Kidney glomerular epithelial cell (primary cell): Measurements from ENCODE around the gene KAT7.

Source experiments
- DNase-seq: peaks from one replicate; lab custom pipeline; 2025; lab: John Stamatoyannopoulos, UW

KAT7 gene

DNA sequence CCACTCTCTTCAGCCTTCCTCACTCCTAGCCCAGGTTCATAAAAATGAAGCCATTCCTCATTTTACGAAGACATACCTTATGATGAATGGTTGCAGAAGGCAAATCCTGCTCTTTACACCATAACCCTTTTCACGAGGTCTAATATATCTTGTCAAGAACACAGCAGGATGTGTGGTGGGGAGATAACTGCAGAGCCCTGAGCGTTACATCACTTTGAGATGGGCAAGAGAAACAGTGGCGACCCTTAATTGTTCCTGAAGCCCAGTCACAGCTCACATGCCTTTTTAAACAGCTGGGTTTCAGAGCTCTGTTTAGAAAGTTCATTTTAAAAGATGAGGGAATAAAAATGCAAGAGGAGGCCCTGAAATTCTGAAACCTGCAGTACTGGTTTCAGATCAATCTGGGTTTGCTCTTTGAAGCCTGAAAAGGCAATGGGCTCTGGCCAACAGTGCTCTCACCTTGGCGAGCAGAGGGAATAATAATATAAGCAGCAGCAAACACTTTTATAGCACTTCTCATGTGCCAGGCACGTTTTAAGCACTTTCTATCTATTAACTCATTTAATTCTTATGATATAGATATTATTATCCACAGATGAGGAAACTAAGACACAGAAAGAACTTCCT lies 27.4 kb upstream of the KAT7 start:
- DNase-seq, result no peak

DNA sequence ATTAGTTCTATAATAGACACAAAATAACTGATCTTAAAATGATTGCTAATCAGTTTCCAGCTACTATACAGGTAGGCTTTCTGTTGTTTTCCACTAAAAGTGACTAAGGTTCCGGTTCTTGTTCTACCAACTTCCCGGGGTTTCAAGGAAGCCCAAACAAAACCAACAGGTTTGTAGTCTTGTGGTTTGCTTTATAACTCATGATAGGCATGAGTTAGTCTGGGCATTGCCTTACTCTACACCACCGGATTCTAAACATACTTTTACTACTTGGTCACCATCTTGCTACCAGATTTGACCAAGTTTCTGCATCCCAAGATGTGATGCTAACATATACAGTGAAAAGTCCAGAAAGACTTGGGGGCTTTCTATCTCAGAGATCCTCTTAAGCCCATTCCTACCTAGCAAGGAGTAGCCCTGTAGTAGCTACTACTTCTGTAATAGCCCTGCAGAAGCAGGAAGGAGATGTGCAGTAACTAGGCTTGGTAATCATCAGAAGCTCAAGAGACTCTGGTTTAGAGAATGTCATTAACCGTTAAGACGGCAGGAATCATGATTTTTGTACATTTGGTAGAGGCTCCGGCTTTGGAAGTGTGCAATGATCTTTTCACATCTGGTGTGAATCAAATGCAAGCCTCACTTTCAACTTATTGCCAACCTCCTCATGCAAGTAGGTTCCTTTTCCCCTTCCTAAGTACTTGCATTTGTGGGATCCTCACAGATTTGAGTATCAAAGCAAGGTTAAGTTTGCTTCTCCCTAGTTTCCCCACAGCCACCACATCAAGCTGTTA lies 26.1 kb upstream of the KAT7 start:
- DNase-seq, result no peak

DNA sequence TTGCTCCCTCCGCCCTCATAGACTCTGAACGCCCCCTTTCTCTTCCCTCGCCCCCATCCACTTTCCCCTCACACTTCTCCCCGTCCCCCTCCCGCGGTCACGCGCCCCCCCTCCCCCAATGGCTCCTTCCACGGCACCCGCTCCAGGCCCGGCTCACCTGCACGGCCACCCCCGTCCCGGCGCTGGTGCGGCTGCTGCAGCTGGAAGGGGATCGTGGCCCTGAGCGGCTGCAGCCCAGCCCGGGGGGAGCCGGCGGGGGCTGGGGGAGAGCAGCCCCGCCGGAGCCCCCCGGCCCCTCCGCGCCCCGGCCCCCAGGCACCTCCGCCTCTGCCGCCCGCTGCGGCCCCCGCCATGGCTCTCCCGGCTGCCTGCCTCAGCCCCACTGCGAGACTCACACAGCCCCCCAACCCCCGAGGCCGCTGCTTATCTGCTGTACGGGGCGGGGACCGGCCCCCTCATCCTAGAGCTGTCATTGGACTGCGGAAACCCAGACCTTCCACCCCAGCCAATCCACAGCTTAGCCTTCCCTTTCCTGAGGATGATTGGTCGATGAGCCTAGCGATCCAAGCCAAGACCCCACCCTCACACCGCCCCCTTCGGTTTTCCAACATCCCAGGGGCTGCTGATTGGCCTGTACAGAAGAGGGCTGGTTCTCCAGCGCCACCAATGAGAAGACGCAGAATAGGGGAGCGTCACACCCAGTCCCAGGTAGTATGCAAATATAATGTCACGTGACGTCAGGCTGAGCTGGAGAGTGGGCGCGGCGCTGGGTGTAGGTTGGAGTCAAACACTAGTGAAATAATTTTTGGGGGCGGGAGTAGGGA lies 24.5 kb upstream of the KAT7 start, which contains the start of gene FAM117A:
Gene FAM117A, minus strand, starts transcription at position 397 of the 824 bp plus-strand sequence. Its CDS starts 44 bp downstream, at position 353.
- peak; percentile 98 for DNase-seq

DNA sequence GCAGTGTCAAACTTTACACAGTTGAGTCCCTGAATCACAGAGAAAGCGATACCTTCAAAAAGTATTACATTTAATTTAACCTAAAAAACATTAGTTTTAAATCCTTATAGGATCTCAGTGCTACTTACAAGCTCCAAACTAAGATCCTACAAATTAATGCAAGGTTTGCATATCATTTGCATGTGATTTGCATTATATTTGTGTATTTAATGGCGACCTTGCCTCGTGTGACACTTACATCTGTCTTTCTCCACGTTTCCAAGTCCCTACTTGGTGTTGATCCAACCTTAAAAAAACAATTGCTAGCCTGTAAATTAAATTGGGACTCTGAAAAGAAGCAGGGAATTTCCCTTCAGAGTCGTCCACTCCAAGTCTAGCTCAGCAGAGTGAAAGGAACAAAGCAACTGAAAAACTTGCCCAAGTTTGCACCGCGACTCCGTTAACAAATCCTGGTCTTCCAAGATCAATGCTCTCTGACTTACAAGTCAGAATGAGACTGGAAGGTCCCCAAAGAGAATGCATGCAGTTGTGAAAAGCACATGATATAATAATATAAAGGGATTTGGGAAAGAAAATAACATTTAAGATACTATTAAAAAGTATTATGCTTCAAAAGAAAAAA lies 23.8 kb upstream of the KAT7 start:
- DNase-seq, result no peak

DNA sequence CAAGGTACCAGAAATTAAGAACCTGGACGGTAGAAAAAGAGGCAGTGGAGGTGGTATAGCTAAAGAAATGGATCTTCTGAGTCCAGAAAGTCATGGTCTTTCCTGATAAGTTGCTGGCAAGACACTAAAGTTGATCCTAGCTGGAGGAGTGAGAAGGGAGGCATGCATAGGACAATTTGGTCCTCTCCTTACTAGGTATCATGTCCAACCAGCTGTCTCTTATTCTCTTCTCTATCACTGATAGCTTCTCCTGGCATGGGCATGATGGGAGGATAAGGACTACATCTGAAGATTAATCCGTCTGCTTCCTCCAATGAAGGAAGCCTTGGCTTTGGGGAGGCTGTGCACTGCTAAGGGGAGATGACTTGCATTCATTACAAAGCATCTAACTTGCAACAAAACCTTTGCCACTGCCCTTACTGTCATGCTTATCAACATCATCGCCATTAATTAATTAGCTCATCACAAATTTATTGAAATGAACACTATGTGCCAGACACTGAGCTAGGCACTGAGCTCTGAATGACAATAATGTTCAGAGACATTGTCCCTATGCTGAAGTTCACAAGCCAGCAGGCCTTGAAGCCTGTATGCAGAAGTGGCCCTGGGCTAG lies 21.5 kb upstream of the KAT7 start:
- DNase-seq, result no peak

DNA sequence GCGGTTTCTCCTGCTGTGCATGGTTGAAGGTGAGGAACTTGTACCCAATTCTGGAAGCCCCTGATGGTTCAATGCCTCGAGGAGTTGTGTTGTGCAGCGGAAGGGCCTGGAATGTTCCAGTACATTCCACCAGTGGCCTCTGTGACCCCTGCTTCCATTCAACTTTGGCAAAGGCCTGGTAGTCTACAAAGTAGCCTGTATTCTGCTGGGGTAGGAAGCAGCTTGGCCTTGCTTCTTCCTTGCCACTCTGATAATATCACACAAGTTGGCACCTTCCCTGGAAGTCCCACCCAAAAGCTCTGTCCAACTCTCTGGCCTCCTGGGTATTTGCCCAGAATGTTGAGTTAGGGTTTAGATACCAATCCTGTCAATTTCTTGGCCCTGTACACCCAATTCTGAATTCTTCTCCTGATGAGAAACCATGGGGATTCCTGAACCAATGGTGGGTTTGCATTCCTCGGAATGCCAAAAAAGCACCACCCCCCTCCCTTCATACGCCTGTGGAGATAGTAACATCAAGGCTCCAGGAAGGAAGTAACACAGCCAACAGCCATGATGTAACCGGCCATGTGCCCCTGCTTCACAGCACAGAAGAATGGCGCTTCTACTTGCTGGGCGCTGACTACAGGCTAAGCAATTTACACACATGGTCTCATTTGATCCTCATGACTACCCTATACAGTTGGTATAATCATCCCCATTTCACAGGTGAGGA lies 12.8 kb upstream of the KAT7 start:
- no peak for DNase-seq

DNA sequence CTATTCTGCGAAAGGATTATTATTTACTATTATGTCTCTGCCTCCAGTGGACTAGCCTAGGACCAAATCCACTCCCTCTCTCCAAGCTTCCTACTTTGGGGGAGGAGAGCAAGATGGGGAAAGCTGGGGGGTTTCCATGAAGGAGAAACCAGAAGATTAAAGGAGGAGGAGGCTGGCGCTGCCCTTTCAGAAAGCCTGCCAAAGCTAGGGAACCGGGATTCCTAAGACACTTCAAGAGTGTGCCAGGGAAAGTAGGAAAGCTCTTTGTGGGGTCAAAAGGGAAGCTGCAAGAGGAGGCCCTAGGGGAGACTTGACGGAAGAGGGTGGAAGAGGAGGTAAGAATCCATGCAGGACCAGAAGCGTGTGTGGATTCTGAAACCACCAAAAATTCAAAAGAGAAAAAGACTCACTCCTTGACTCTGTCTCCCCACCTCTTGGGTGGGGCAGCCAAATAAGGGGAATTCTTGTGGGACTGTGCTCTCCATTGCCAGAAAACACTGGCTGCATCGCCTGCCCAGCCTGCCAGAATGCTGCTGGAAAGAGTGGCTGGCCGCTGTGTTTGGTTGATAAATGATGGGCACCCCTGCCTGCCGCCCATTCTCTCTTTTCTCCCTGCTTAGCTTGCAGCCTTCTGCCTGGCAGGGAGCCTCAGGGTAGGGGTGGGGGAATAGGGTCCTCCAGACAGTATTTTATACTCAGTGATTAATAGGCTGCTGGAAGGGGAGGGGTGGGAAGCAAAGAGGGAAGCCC lies 11.8 kb upstream of the KAT7 start:
- DNase-seq, result no peak

DNA sequence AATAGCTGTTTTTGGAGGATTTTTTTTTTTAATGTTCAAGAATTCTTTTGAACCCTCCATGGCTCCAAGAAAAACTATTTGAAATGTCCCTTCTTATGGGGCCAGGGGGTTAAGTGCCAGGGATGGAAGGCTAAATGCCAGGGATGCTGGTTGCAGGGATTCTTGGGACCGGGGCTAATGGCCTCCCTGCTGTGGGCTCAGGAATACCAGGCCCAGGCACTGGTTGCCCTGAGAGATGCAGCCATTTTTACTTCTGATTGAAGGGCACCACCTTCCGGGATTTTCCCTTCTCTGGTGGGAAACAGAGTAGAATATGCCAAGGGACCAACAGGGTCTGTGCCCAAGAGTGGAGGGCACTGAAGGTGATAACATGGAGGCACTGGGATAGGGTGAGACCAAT lies 10.9 kb upstream of the KAT7 start:
- no peak for DNase-seq

DNA sequence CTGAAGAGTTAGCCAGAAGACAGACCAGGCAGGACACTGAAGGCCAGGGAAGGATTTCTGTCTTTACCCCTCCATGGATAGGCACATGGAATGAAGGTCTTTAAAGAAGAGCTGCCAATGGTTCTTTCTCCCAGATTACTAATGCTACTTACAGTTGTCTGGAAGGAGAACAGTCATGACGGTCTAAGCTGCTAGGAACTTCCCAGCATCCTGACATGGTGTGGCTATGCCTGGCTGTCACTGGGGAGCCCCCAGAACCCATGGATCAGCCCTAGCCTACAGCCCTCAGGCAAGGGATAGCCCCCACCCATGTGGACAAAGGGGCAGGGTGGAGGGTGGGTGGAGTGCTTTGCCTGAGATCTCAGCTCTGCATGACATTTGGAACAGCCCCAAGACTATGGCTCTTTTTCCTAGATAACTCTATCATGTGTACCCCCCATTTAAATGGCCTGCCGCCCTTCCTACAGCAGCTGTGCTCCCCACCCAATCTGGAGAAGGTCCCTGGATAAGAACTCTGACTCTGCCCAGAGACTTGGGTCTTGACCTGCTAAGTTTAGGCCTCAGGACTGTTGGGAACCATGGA lies 9.2 kb upstream of the KAT7 start:
- DNase-seq, result no peak

DNA sequence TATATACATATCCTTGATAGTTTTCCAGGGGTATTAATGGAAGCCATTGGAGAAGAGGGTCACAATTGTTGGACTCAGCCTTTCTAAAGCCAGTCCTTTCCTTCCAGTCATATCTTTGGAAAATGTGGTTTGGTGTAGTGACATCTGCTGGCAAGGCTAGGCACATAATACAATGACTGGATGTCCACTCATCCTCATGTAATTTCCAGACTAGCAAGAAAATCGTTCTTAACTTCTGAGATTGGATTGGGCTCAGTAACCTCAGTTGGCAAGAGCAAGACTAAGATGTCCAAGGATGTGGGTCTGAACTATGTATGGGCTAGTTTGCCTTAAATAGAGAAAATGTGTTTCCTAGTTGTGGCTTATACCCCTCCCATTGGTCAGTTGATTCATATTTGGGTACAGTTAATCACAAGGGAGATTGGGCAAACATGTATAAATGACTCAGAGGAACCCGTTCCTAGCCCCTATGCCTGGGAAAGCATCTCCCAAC lies 8.7 kb upstream of the KAT7 start:
- peak; percentile 68 for DNase-seq

DNA sequence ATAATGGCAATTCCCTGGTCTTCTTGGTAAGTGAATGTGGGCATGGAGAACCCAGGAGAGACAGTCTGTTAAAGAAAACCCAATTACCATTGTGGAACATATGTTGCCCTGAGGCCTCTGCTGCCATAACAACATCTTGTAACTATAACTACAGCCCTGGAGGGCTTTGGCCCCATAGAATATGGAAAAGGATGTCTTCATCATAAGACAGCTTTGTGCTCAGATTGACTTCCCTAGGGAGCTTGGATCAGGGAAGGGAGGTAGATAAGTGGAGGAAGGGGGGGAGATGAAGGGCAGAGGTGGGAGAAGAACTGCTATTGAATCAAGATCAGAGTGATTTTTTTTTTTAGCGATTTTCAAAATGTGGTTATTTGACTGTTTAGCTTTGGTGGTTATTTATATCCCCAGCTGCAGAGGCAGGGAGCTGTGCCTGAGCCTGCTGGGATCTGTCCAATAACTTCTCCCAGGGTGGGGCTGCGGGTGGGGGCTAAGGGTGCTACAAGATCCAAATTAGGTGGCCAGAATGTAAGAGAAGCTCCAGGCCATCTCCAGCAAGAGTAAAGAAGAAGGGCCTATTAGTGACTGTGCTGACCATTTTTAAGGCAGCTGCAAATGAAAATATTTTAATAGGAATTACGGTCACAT lies 5.3 kb upstream of the KAT7 start:
- DNase-seq, result no peak

DNA sequence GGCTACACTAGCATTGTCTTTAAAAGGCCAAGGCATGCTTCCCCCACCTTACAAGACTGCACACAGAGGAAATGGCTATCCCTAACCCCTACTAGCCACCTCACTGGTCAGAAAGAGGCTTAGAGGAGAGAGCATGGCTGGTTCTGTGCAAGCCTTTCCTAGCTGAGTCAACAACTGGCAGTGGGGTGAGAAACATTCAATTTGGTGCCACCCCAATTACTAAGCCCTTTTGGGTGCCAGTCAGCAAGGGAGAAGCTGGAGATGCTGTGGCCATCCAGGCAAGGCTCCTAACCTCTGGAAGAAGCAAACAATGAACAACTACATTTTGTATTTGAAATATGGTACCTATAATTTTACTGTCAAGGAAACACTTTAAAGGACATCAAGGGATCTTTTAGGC lies 4.7 kb upstream of the KAT7 start:
- no peak for DNase-seq

DNA sequence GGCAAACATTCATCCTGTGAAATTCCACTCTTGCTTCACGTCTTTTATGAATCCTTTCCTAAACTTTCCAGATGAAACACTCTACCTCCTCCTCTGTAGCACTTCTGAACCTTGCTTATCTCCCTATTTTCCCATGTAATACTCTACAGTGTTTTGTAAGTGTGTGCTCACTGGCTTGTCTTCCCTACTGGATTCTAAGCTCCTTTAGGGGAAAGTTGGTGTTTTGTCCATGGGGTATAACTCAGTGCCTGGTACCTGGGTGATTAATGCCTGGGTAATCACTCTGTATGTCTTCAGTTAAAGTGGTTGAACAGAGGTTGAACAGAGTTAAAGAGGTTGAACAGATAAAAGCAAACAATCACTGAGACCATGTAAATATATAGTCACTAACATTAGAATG lies 3.8 kb upstream of the KAT7 start:
- no peak for DNase-seq

DNA sequence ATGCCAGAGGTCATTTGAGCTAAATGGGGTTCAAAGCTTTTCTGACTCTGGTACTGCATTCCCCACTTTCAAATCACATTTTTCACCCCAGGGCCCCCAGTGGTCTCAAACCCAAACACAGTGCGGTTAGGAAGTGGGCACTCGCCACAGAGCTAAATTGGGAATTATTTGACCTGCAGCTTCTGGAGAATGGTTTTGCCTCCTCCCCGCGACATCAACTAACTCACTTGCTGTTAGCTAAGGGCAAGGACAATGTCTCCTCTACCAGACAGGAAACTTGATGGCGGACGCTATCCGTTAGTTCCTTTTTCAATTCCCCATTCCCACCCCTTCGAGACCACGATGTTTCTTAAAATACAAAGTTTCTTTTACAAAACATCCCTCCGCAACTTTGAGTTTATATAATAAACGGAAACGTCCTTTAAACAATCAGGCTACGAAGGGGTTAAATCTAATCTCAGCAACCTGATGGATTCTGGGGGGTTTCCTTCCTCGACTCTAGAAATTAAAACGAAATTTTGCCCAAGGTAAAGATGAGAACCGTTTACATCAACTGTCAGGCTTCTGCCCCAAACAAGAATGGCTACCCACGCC lies 500 bp upstream of the KAT7 start:
- no peak for DNase-seq

DNA sequence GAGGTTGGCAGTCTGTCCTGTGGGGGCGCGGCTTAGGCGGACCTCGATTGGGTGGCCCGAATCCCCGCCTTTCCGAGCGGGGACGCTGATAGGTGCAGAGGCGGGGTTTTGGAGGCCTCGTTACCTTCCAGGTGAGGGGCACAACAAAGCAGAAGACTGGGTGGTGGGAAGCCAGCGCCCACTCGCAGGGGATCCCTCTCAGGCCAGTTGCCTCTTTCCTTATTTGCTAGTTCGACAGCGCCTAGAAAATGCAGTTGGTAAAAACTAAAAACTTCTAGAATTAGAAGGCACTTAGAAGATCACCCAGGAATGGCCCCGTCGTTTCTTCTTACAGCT lies 730 bp downstream of the KAT7 start:
- DNase-seq, result no peak

DNA sequence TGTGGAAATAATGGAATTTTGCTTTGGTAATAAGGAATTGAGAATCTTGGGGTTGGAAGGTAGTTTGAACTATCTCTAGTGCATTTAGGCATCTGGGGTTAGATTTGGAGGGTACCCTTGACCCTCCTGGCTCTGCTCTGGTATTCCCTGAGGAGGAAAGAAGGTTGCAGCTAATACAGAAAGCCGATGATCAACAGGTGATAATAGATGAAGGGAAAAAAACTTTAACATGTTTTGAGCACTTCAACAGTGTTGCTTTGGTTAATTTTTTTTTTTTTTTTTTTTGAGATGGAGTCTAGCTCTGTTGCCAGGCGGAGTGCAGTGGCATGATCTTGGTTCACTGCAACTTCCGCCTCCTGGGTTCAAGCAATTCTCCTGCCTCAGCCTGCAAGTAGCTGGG lies 4.8 kb downstream of the KAT7 start:
- DNase-seq, result no peak

DNA sequence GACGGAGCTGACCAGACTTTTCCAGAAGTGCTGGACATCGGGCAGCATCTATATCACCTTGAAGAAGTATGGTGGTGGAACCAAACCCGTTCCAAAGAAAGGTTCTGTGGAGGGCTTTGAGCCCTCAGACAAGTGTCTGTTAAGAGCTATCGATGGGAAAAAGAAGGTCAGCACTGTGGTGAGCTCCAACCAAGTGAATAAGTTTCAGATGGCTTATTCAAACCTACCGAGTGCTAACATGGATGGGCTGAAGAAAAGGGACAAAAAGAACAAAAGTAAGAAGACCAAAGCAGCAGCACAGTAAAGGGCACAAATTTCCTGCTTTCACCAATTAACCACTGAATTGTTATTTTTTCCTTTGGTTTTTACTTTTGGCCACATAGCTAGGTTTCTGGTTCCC lies 6.9 kb downstream of the KAT7 start:
- DNase-seq, result no peak

DNA sequence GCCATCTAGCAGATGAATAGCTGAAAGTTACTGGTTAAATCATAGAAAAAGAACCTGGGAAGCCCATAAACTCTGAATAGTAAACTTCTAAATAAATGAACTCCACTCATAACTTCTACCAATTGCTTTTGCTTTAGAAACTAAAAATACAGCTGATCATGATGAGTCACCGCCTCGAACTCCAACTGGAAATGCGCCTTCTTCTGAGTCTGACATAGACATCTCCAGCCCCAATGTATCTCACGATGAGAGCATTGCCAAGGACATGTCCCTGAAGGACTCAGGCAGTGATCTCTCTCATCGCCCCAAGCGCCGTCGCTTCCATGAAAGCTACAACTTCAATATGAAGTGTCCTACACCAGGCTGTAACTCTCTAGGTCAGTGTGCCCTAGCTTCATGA lies 9.7 kb downstream of the KAT7 start:
- no peak for DNase-seq

DNA sequence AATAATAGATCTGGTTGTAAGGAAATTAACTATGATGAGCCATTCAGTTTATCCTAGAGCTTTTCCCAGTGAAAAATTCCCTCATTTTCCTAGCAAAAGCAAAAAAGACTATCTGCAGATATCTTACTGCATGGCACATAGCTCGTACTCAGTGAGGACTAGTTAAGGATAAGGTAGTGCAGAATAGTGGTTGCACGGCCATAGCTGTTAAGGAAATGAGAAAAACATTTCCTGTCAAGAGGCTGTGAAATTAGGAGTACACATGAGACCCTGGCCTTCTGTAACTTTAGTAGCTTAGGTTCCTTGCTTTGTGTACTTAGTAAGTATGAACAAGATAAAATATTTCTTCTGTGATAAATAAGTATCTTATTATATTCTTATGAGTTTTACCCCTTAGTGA lies 10.3 kb downstream of the KAT7 start:
- no peak for DNase-seq
